Dendritic cell treated with granulocyte-macrophage colony-stimulating factor and Interleukin-4, amounts not matched to agents 40 ng/mL and 50 ng/mL, for 4 days (primary cell): ENCODE measurements around the gene OPTN.
A peak's percentile ranks its signal among the peaks of the same experiment; 100 is the strongest.
"Not testable (repeated sequence)": the region's sequence is repeated elsewhere in the genome, so short reads cannot be mapped to it uniquely, and the experiment has no call there.

Experiments
- H3K27ac Mint-ChIP-seq: one replicate; pipeline ENCODE4 v1.8.0; 2022; ENCODE audit warnings: mild to moderate bottlenecking, mixed read lengths
- H3K27me3 Mint-ChIP-seq: one replicate; pipeline ENCODE4 v1.8.0; 2022; ENCODE audit warnings: mild to moderate bottlenecking, mixed read lengths
- H3K36me3 Mint-ChIP-seq: one replicate; pipeline ENCODE4 v1.8.0; 2022; ENCODE audit warnings: low read depth, mixed read lengths
- H3K4me1 Mint-ChIP-seq: one replicate; pipeline ENCODE4 v1.8.0; 2022; ENCODE audit warnings: low read depth, mixed read lengths
- H3K4me3 Mint-ChIP-seq: one replicate; pipeline ENCODE4 v1.8.0; 2022; ENCODE audit warnings: mild to moderate bottlenecking, moderate library complexity, mixed read lengths
- H3K9me3 Mint-ChIP-seq: one replicate; pipeline ENCODE4 v1.8.0; 2022; ENCODE audit warnings: mixed read lengths
- intact Hi-C: fragments of 100-400 bp; cut with micrococcal nuclease; formaldehyde crosslinking; loops from one replicate; pipeline ENCODE4 v1.15.0; 2022

The OPTN gene

GRCh38 chr10:13118784-13119410 lies 18.9 kb downstream of the OPTN start:
- intact Hi-C loops: loop anchor here (5.0 kb wide), 1 partner anchor 183 kb away; the partner anchor contains the start of gene PHYH
- Mint-ChIP-seq H3K36me3 (peaks cover 77% of the 10 kb centered on the region), H3K9me3 (no peaks in the 10 kb centered on the region), H3K27ac (no peak overlapping the region), H3K27me3 (peaks cover 77% of the 10 kb centered on the region), H3K4me1 (peaks cover 28% of the 10 kb centered on the region), H3K4me3 (no peak overlapping the region)

GRCh38 chr10:13120786-13121499 lies 21.0 kb downstream of the OPTN start:
- peaks cover 75% of the 10 kb centered on the region for H3K27me3 Mint-ChIP-seq
- no peak overlapping the region for H3K4me3 Mint-ChIP-seq
- no peaks in the 10 kb centered on the region for H3K9me3 Mint-ChIP-seq
- H3K36me3 Mint-ChIP-seq: peaks cover 83% of the 10 kb centered on the region
- H3K27ac Mint-ChIP-seq: no peak overlapping the region
- intact Hi-C loops: no loop called here
- peaks cover 28% of the 10 kb centered on the region for H3K4me1 Mint-ChIP-seq

GRCh38 chr10:13121500-13121854 lies 21.5 kb downstream of the OPTN start:
- Mint-ChIP-seq H3K4me3 (no peak overlapping the region), H3K36me3 (peaks cover 83% of the 10 kb centered on the region), H3K4me1 (peaks cover 28% of the 10 kb centered on the region), H3K27ac (no peak overlapping the region), H3K27me3 (peaks cover 71% of the 10 kb centered on the region), H3K9me3 (no peaks in the 10 kb centered on the region)
- intact Hi-C loops: no loop called here

GRCh38 chr10:13136651-13137050 lies 36.7 kb downstream of the OPTN start:
- no peak overlapping the region for H3K4me3 Mint-ChIP-seq
- intact Hi-C loops: no loop called here
- no peak overlapping the region for H3K27ac Mint-ChIP-seq
- peaks cover 62% of the 10 kb centered on the region for H3K36me3 Mint-ChIP-seq
- no peaks in the 10 kb centered on the region for H3K9me3 Mint-ChIP-seq
- H3K27me3 Mint-ChIP-seq: no peaks in the 10 kb centered on the region
- H3K4me1 Mint-ChIP-seq: no peaks in the 10 kb centered on the region

- Mint-ChIP-seq H3K4me1 (no peaks in the 10 kb centered on the region), H3K9me3 (no peaks in the 10 kb centered on the region), H3K27me3 (no peaks in the 10 kb centered on the region), H3K27ac (no peak overlapping the region), H3K4me3 (no peak overlapping the region), H3K36me3 (peaks cover 37% of the 10 kb centered on the region)
- intact Hi-C loops: no loop called here
Measured at GRCh38 chr10:13139150-13139549, 39.2 kb downstream of the OPTN start.

GRCh38 chr10:13139676-13140075 lies 39.7 kb downstream of the OPTN start:
- H3K36me3 Mint-ChIP-seq: peaks cover 32% of the 10 kb centered on the region
- no peaks in the 10 kb centered on the region for H3K9me3 Mint-ChIP-seq
- H3K27ac Mint-ChIP-seq: no peak overlapping the region
- intact Hi-C loops: no loop called here
- no peak overlapping the region for H3K4me3 Mint-ChIP-seq
- no peaks in the 10 kb centered on the region for H3K4me1 Mint-ChIP-seq
- no peaks in the 10 kb centered on the region for H3K27me3 Mint-ChIP-seq

GRCh38 chr10:13140627-13141190 lies 40.7 kb downstream of the OPTN start:
- Mint-ChIP-seq H3K4me1 (no peaks in the 10 kb centered on the region), H3K9me3 (no peaks in the 10 kb centered on the region), H3K36me3 (peaks cover 23% of the 10 kb centered on the region), H3K27ac (no peak overlapping the region), H3K27me3 (no peaks in the 10 kb centered on the region), H3K4me3 (no peak overlapping the region)
- intact Hi-C loops: no loop called here

- intact Hi-C loops: no loop called here
- no peak overlapping the region for H3K4me3 Mint-ChIP-seq
- peaks cover 4% of the 10 kb centered on the region for H3K27me3 Mint-ChIP-seq
- H3K4me1 Mint-ChIP-seq: no peaks in the 10 kb centered on the region
- no peaks in the 10 kb centered on the region for H3K9me3 Mint-ChIP-seq
- no peak overlapping the region for H3K27ac Mint-ChIP-seq
- H3K36me3 Mint-ChIP-seq: peaks cover 7% of the 10 kb centered on the region
Measured at GRCh38 chr10:13143766-13144165, 43.8 kb downstream of the OPTN start.

- Mint-ChIP-seq H3K4me1 (no peaks in the 10 kb centered on the region), H3K36me3 (peaks cover 7% of the 10 kb centered on the region), H3K4me3 (no peak overlapping the region), H3K9me3 (no peaks in the 10 kb centered on the region), H3K27me3 (peaks cover 4% of the 10 kb centered on the region), H3K27ac (no peak overlapping the region)
- intact Hi-C loops: no loop called here
Measured at GRCh38 chr10:13144814-13145213, 44.9 kb downstream of the OPTN start.

GRCh38 chr10:13146379-13146778 lies 46.4 kb downstream of the OPTN start:
- H3K4me3 Mint-ChIP-seq: no peak overlapping the region
- H3K4me1 Mint-ChIP-seq: no peaks in the 10 kb centered on the region
- intact Hi-C loops: no loop called here
- no peak overlapping the region for H3K27ac Mint-ChIP-seq
- H3K27me3 Mint-ChIP-seq: peaks cover 4% of the 10 kb centered on the region
- no peaks in the 10 kb centered on the region for H3K36me3 Mint-ChIP-seq
- H3K9me3 Mint-ChIP-seq: no peaks in the 10 kb centered on the region

GRCh38 chr10:13147161-13147560 lies 47.2 kb downstream of the OPTN start:
- Mint-ChIP-seq H3K4me1 (no peaks in the 10 kb centered on the region), H3K4me3 (no peak overlapping the region), H3K9me3 (no peaks in the 10 kb centered on the region), H3K27ac (no peak overlapping the region), H3K36me3 (no peaks in the 10 kb centered on the region), H3K27me3 (peaks cover 4% of the 10 kb centered on the region)
- intact Hi-C loops: no loop called here

GRCh38 chr10:13152296-13152695 lies 52.3 kb downstream of the OPTN start:
- Mint-ChIP-seq H3K4me1 (no peaks in the 10 kb centered on the region), H3K9me3 (no peaks in the 10 kb centered on the region), H3K27ac (no peak overlapping the region), H3K27me3 (peaks cover 1% of the 10 kb centered on the region), H3K4me3 (no peak overlapping the region), H3K36me3 (no peaks in the 10 kb centered on the region)
- intact Hi-C loops: no loop called here

GRCh38 chr10:13155860-13156259 lies 55.9 kb downstream of the OPTN start:
- H3K9me3 Mint-ChIP-seq, H3K4me3 Mint-ChIP-seq: not testable (repeated sequence)

GRCh38 chr10:13158401-13158800 lies 58.4 kb downstream of the OPTN start:
- intact Hi-C loops: no loop called here
- H3K4me1 Mint-ChIP-seq: peaks cover 15% of the 10 kb centered on the region
- H3K4me3 Mint-ChIP-seq: peak overlapping the region; percentile 70

More at GRCh38 chr10:13155860-13156259, 55.9 kb downstream of the OPTN start:
- H3K27ac Mint-ChIP-seq, H3K27me3 Mint-ChIP-seq, H3K36me3 Mint-ChIP-seq, H3K4me1 Mint-ChIP-seq, intact Hi-C loops: not testable (repeated sequence)

More at GRCh38 chr10:13158401-13158800, 58.4 kb downstream of the OPTN start:
- peak overlapping the region; percentile 75 for H3K27ac Mint-ChIP-seq
- no peaks in the 10 kb centered on the region for H3K9me3 Mint-ChIP-seq
- no peaks in the 10 kb centered on the region for H3K36me3 Mint-ChIP-seq
- peaks cover 7% of the 10 kb centered on the region for H3K27me3 Mint-ChIP-seq
